PC-3 (cell line): ENCODE results near the gene ETV1. TPM values are rescaled to one million over a fixed set of nuclear protein-coding genes. Genes with fewer than 3 reads are reported as not detected.

Experiments used
- ATAC-seq: fragments of 200-7000 bp; cut with Tn5 transposase; 2 replicates; pipeline ENCODE4 v1.9.1; 2020; ENCODE audit warnings: mild to moderate bottlenecking, moderate library complexity
- BruUV-seq: library from RNA; stranded (reverse); fragments of 400-500 nt; replicated peaks from 2 replicates; lab custom pipeline; 2021; lab: Mats Ljungman, UMichigan
- CTCF ChIA-PET: fragments of 300-600 bp; sonication (Branson Sonifier 250); formaldehyde crosslinking; loops from one replicate; lab custom pipeline; 2022; ENCODE audit warnings: antibody characterized with exemption; lab: Charles Lee
- POLR2A ChIA-PET: fragments of 300-600 bp; sonication (Branson Sonifier 250); formaldehyde crosslinking; loops from one replicate; lab custom pipeline; 2022; ENCODE audit warnings: antibody characterized with exemption; ENCODE audit not compliant: unreplicated experiment; lab: Charles Lee
- DNase-seq: peaks from one replicate; pipeline ENCODE4 v3.0.0-alpha.2; 2015
- H2AFZ ChIP-seq: fragments of 300-600 bp; sonication (generic); 2 replicates; pipeline ENCODE4 v1.6.0; 2016; ENCODE audit warnings: antibody characterized with exemption, low read length
- H3F3A ChIP-seq: fragments of 300-600 bp; sonication (generic); one replicate; pipeline ENCODE4 v1.6.0; 2017; ENCODE audit warnings: antibody characterized with exemption, low read length, control low read depth, mild to moderate bottlenecking; ENCODE audit not compliant: unreplicated experiment
- H3K27ac ChIP-seq: fragments of 300-600 bp; sonication (generic); 2 replicates; pipeline ENCODE4 v1.5.1; 2016; ENCODE audit warnings: mild to moderate bottlenecking, low read length
- H3K27me3 ChIP-seq: fragments of 300-600 bp; sonication (generic); 2 replicates; pipeline ENCODE4 v1.6.1; 2016; ENCODE audit warnings: low read length, mixed read lengths
- H3K36me3 ChIP-seq: fragments of 300-600 bp; sonication (generic); 2 replicates; pipeline ENCODE4 v1.6.1; 2016; ENCODE audit warnings: low read depth, mixed run types, low read length, mixed read lengths
- H3K4me1 ChIP-seq: fragments of 300-600 bp; sonication (generic); 2 replicates; pipeline ENCODE4 v1.5.1; 2016; ENCODE audit warnings: low read length; ENCODE audit not compliant: insufficient read depth
- H3K4me2 ChIP-seq: fragments of 300-600 bp; sonication (generic); 2 replicates; pipeline ENCODE4 v1.6.0; 2016; ENCODE audit warnings: low read length
- H3K4me3 ChIP-seq: fragments of 300-600 bp; sonication (generic); 2 replicates; pipeline ENCODE4 v1.5.1; 2016; ENCODE audit warnings: mild to moderate bottlenecking, low read length, mixed read lengths
- H3K79me2 ChIP-seq: fragments of 300-600 bp; sonication (generic); 2 replicates; pipeline ENCODE4 v1.6.1; 2017; ENCODE audit warnings: low read length, mixed read lengths
- H3K9ac ChIP-seq: fragments of 300-600 bp; sonication (generic); 2 replicates; pipeline ENCODE4 v1.6.0; 2016; ENCODE audit warnings: mild to moderate bottlenecking, low read length
- H3K9me2 ChIP-seq: fragments of 300-600 bp; sonication (generic); replicated peaks from 2 replicates; pipeline ENCODE4 v1.6.1; 2016; ENCODE audit warnings: mixed run types, low read length, mixed read lengths
- H3K9me3 ChIP-seq: fragments of 300-600 bp; sonication (generic); 2 replicates; pipeline ENCODE4 v1.6.1; 2016; ENCODE audit warnings: low read length, mixed read lengths
- H4K20me1 ChIP-seq: fragments of 300-600 bp; sonication (generic); 2 replicates; pipeline ENCODE4 v1.6.1; 2016; ENCODE audit warnings: low read length, mixed read lengths
- CTCF ChIP-seq: fragments of 300-600 bp; sonication (generic); conservative IDR thresholded peaks from 2 replicates; pipeline ENCODE4 v1.5.1; 2017; ENCODE audit warnings: antibody characterized with exemption, low read depth, mild to moderate bottlenecking, low read length
- EZH2 ChIP-seq: fragments of 300-600 bp; sonication (generic); IDR thresholded peaks from one replicate; pipeline ENCODE4 v1.6.1; 2017; ENCODE audit warnings: antibody characterized with exemption, mild to moderate bottlenecking, low read length; ENCODE audit not compliant: unreplicated experiment
- EZH2phosphoT487 ChIP-seq: fragments of 300-600 bp; sonication (generic); IDR thresholded peaks from 2 replicates; pipeline ENCODE4 v1.6.1; 2018; ENCODE audit warnings: mild to moderate bottlenecking, antibody characterized with exemption, low read length, borderline replicate concordance
- intact Hi-C: fragments of 100-400 bp; cut with micrococcal nuclease; formaldehyde crosslinking; loops from 2 replicates; pipeline ENCODE4 v1.9.0; 2023
- total RNA-seq: library from RNA; depleted of rRNA; stranded (reverse); fragments of >200 nt; gene quantifications from 2 replicates; pipeline ENCODE4 v1.2.3, GENCODE V29; 2014

The ETV1 gene
- total RNA-seq, 1 experiment from 2014 or later: 20.6 TPM

- no peaks in the 10 kb centered on the region for H3K4me1 ChIP-seq
- DNase-seq (no peak), ATAC-seq (no peak)
- no peak overlapping the region for H3K27ac ChIP-seq
- H3K27me3 ChIP-seq: no peaks in the 10 kb centered on the region
- no peaks in the 10 kb centered on the region for H3K79me2 ChIP-seq
- no peaks in the 10 kb centered on the region for H3K36me3 ChIP-seq
- H3K9ac ChIP-seq: no peak overlapping the region
- no TSS peak for BruUV-seq
- H3K4me2 ChIP-seq: no peak overlapping the region
- POLR2A ChIA-PET: interaction anchor here (0.6 kb wide), 1 partner anchor 202 kb away, joined by 3 read pairs; no protein-coding TSS in a partner anchor
- no peak for TF ChIP-seq EZH2phosphoT487
- no peak for TF ChIP-seq CTCF
- TF ChIP-seq EZH2: no peak
- intact Hi-C loops: no loop called here
- H2AFZ ChIP-seq: no peak overlapping the region
- CTCF ChIA-PET: no interaction called here
- no peaks in the 10 kb centered on the region for H3F3A ChIP-seq
- no peaks in the 10 kb centered on the region for H3K9me3 ChIP-seq
- H3K4me3 ChIP-seq: no peak overlapping the region
- no peaks in the 10 kb centered on the region for H4K20me1 ChIP-seq
- H3K9me2 ChIP-seq: no peaks in the 10 kb centered on the region
Measured at GRCh38 chr7:14000247-14000646, 10.8 kb upstream of the ETV1 start.

- Histone ChIP-seq H3F3A (no peaks in the 10 kb centered on the region), H3K9me3 (no peaks in the 10 kb centered on the region), H3K9ac (no peak overlapping the region), H3K27ac (no peak overlapping the region), H3K9me2 (no peaks in the 10 kb centered on the region), H3K27me3 (no peaks in the 10 kb centered on the region), H4K20me1 (no peaks in the 10 kb centered on the region), H2AFZ (no peak overlapping the region), H3K79me2 (no peaks in the 10 kb centered on the region), H3K4me3 (no peak overlapping the region), H3K4me1 (no peaks in the 10 kb centered on the region), H3K4me2 (no peak overlapping the region), H3K36me3 (no peaks in the 10 kb centered on the region)
- BruUV-seq: no TSS peak
- TF ChIP-seq EZH2 (no peak), CTCF (no peak), EZH2phosphoT487 (no peak)
- POLR2A ChIA-PET: no interaction called here
- DNase-seq (no peak), ATAC-seq (no peak)
- intact Hi-C loops: loop anchor here (10.0 kb wide), 1 partner anchor 236 kb away; no protein-coding TSS in a partner anchor
- CTCF ChIA-PET: no interaction called here
Measured at GRCh38 chr7:13998866-13999265, 9.4 kb upstream of the ETV1 start.

GRCh38 chr7:13992596-13992964 lies 3.1 kb upstream of the ETV1 start:
- no peaks in the 10 kb centered on the region for H4K20me1 ChIP-seq
- no peak overlapping the region for H3K4me3 ChIP-seq
- peaks cover 14% of the 10 kb centered on the region for H3K4me1 ChIP-seq
- H3K27me3 ChIP-seq: no peaks in the 10 kb centered on the region
- ChIA-PET POLR2A (no interaction called here), CTCF (no interaction called here)
- no peaks in the 10 kb centered on the region for H3K9me2 ChIP-seq
- no TSS peak for BruUV-seq
- no peaks in the 10 kb centered on the region for H3F3A ChIP-seq
- TF ChIP-seq EZH2phosphoT487: no peak
- DNase-seq (no peak), ATAC-seq (no peak)
- H2AFZ ChIP-seq: no peak overlapping the region
- H3K27ac ChIP-seq: no peak overlapping the region
- no peaks in the 10 kb centered on the region for H3K9me3 ChIP-seq
- H3K9ac ChIP-seq: no peak overlapping the region
- H3K79me2 ChIP-seq: peaks cover 2% of the 10 kb centered on the region; the same call in 1 of the 2 replicates
- intact Hi-C loops: loop anchor here (5.0 to 10.0 kb wide), 2 partner anchors 150 to 242 kb away; no protein-coding TSS in a partner anchor
- H3K36me3 ChIP-seq: no peaks in the 10 kb centered on the region
- no peak overlapping the region for H3K4me2 ChIP-seq
